NCI-H510A (cell line): ENCODE measurements around the gene IQGAP2.
"Not testable (repeated sequence)": the region's sequence is repeated elsewhere in the genome, so short reads cannot be mapped to it uniquely, and the experiment has no call there.

Experiments
- DNase-seq: peaks from one replicate; lab custom pipeline; 2025; lab: John Stamatoyannopoulos, UW

Gene IQGAP2

DNA sequence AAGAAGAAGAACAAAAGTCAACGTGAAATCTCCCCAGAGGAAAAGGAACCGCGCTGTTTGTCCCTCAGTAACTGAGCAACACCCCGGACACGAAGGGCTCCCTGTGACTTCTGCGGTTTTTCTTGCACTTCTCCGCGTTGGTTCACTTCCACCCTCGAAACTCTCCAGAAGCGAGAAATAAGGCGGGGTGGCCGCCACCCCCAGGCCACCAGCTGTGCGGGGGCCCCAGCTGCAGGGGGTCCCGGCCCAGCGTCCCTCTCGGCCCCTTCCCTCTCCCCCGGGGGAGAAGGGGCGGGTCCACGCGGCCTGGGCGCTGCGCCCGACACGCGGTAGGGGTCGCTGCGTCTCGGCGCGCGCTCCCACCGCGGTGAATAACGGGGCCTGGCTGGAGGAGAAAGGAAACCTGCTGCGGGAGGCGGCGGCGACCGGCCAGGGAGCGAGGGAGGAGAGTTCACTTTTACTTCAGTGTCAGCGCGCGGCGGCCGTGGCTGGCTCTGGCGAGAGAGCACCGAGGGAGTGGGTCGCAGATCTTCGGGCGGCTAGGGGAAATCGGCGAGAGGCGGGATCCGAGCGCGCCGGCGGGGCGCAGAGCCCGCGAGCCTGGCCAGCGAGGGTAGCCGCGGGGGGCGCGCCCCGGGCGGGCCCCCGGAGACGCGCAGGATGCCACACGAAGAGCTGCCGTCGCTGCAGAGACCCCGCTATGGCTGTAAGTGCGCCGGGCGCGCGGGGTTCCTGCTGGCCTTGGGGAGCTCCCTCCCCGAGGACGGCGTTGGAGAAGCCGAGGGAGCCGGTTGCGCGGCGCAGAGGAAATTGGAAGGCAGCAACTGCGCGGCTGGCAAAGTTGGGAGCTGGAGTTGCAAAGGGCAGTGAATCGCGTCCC is at the start of gene IQGAP2:
IQGAP2 (plus strand) TSS at position 400 of the 880 bp plus-strand sequence; CDS start at position 661, 261 bp downstream.
- no peak for DNase-seq

DNA sequence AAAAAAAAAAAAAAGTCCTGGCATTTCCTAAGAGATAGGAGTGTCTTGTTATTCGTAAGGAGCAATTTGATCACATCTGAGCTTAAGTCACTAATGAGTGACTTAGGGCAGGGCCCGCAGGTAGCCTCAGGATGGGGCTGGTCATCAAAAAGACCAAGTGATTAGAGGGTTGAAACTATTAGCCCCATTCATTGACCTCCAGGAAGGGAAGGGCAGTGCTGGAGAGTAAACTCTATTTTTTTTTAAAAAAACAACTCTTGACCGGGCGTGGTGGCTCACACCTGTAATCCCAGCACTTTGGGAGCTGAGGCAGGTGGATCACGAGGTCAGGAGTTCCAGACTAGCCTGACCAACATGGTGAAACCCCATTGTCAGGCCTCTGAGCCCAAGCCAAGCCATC is 46.2 kb upstream of the IQGAP2 start:
- DNase-seq = no peak

- DNase-seq = no peak
These were observed 39.5 kb upstream of the IQGAP2 start for GRCh38 chr5:76363352-76364225.

- DNase-seq = no peak
These were observed 38.9 kb upstream of the IQGAP2 start for GRCh38 chr5:76364226-76364589.

DNA sequence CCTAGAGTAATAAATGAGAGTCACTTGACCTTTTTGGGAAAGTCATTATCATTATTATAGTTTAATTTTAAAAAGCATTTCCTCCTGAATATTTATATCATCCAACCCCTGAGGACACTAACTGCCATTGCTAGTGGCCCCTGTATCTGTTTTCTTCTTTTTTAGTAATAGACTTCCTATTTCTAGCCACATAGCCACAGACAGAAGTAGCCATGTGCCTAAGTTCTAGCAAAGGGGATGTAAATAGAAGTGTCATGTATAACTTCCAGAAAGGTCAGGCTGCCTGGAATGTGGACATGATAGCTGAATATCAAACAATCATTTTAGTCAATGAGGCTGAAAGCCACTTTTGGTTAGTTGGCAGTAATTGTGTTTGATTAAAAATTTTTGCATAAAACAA is 37.5 kb upstream of the IQGAP2 start:
- DNase-seq = no peak

DNA sequence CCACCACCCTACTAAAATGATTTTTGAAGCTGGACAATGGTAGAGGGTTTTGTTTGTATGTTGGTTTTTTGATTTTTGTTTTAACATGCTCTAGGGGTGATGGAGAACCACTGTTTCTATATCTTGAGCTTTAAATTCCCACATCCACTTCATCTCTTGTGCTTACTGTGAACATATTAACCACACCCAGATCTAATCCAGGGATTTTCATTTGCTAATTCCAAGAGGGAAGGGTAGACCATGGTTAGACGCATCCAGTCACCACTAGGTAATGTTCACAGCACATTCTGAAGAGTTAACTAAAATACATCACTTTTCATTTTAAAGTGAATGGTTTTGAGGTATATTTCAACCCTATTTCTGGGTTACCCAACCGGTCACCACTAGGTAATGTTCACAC is 36.5 kb upstream of the IQGAP2 start:
- DNase-seq = no peak

GRCh38 chr5:76367623-76368371 is 35.3 kb upstream of the IQGAP2 start:
- DNase-seq = no peak

- no peak for DNase-seq
These were observed 34.1 kb upstream of the IQGAP2 start for GRCh38 chr5:76368941-76369340.

DNA sequence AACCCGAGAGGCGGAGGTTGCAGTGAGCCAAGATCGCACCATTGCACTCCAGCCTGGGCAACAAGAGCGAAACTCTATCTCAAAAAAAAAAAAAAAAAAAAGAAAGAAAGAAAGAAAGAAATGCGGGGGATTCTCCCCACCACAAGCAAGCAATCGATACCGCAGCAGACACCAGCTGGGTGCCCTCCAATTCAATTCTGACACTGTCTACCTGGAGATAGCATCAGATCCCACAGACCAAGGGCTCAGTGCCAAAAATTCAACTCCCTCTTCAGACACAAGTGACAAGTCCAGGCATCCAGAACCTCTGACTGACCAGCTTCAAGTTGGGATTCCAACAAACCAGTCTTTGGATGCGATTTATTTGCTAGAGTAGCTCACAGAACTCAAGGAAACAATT is 33.4 kb upstream of the IQGAP2 start:
- not testable (repeated sequence) for DNase-seq

- no peak for DNase-seq
These were observed 31.1 kb upstream of the IQGAP2 start for GRCh38 chr5:76371960-76372322.

DNA sequence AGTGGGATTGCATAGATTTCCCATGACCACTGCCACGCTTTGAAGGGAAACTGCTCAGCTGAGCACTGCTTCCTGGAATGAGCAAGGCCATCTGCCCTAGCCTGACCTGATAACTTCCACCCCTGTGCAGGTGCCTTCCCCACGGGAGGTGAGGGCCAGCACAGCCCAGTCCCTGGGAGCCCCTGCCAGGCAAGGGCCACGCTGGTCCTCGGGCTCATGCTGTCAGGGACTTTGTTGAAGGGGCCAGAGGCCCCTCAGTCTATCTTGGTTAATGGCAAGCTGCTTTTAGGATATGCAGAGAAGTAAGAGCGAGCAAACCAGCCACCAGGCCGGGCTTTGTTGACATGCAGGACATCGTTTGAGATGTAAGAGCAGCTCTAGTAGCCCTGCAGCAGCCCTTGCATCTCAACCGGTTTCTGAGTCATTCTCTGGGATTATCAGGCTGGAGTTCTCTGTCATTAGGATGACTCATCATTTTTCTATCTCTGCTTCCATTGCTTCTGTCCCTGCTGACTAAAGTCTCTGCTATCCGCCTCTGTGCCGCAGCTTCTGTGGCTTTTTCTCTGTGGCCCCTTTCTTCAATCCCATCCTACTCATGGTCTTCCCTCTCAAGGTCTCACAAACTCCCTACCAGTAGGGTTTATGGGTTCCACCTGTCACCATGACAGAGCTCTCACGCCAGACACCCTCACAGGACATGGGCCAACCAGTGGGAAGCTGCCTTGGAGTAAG is 30.6 kb upstream of the IQGAP2 start:
- DNase-seq = no peak

GRCh38 chr5:76376148-76376865 is 26.8 kb upstream of the IQGAP2 start:
- no peak for DNase-seq

- DNase-seq = no peak
These were observed 26.2 kb upstream of the IQGAP2 start for GRCh38 chr5:76376866-76377230.

DNA sequence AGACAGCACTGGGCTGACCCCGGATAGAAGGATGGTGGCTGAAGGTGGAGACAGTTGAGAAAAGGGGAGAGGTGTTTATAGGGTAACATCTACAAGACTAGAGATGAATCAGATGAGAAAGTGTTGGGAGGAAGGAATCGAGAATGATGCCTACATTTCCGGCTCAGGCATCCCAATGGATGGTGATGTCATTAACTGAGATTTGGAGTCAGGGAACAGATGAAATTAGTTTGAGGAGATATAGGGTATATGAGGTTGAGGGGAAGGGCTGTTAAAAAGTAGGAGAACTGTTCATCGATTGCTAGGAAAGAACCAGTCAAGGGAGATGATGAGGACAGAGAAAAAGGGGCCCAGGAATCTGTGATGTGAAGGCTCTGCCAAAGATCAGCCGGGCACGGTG is 24.7 kb upstream of the IQGAP2 start:
- DNase-seq = no peak

GRCh38 chr5:76379316-76379715 is 23.8 kb upstream of the IQGAP2 start:
- no peak for DNase-seq

DNA sequence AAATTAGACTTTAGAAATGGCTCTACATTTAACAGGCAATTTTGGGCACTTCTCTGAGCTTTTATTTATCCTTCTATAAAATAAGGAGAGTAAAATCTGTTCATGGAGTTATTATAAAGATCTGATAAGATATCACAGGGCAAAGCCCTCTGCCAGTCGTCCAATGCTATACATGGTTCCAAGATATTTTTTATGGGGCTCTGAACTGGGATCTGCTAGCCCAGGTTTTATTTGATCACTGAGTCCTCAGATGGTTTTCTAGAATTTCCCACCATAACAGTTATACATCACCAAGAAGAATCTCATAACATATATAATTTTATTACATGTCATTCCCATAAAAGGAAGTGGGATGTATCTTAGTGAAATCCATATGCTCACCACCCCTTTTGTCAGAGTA is 23.2 kb upstream of the IQGAP2 start:
- DNase-seq = no peak

- DNase-seq = no peak
These were observed 22.6 kb upstream of the IQGAP2 start for GRCh38 chr5:76380346-76381066.

DNA sequence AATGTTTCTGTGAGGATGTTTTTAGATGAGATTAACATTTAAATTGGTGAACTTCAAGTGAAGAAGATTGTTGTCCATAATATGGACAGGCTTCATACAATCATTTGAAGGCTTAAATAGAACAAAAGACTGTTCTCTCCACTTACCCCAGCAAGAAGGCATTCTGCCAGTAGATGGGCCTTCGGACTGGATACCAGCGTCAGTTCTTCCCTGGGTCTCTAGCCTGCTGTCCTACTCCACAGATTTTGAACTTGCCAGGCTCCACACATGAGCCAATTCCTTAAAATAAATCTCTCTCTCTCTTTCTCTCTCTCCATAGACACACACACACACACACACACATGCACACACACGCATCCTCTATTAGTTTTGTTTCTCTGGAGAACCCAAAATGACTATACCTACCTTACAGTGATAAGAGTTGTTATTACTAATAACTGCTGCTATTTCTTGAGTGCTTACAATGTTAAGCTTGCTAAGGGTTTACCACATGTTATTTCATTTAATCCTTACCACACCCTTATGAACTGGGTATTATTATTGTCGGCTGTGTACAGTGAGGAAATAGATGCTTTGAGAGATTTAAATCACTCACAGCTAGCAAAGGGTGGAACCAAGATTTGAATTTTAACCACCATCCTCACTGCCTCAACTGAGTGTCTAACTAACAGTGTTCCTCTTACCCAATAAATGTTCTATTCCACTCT is 19.8 kb upstream of the IQGAP2 start:
- DNase-seq = no peak

GRCh38 chr5:76384189-76384588 is 18.9 kb upstream of the IQGAP2 start:
- DNase-seq = no peak

GRCh38 chr5:76384705-76385104 is 18.4 kb upstream of the IQGAP2 start:
- no peak for DNase-seq
